Upper lobe of left lung (tissue), 6 donors: ENCODE data around the gene RALA. TPM values are rescaled to one million over a fixed set of nuclear protein-coding genes. Genes with fewer than 3 reads are reported as not detected.
A peak's percentile ranks its signal among the peaks of the same experiment; 100 is the strongest.
"Not testable (repeated sequence)": the region's sequence is repeated elsewhere in the genome, so short reads cannot be mapped to it uniquely, and the experiment has no call there.

Experiments
- ATAC-seq, 2 donors: fragments of 200-7000 bp; cut with Tn5 transposase; one replicate each; pipeline ENCODE4 v1.9.1; 2022; ENCODE audit warnings: mild to moderate bottlenecking in 2 of 2, moderate library complexity in 2 of 2; ENCODE audit not compliant: low FRiP score in 2 of 2
- DNase-seq, 2 donors: peaks; one replicate each; pipeline ENCODE4 v3.0.0-alpha.2; 2019 to 2020
- H3K27ac ChIP-seq, 4 donors: fragments of 200-600 bp; sonication (generic); one replicate each; pipeline ENCODE4 v1.5.1; 2016 to 2019
- H3K27me3 ChIP-seq, 4 donors: fragments of 200-600 bp; sonication (generic); one replicate each; pipeline ENCODE4 v1.5.1; 2017 to 2019
- H3K36me3 ChIP-seq, 4 donors: fragments of 200-600 bp; sonication (generic); one replicate each; pipeline ENCODE4 v1.5.1; 2016 to 2019
- H3K4me1 ChIP-seq, 4 donors: fragments of 200-600 bp; sonication (generic); one replicate each; pipeline ENCODE4 v1.5.1; 2018 to 2019
- H3K4me3 ChIP-seq, 4 donors: fragments of 200-600 bp; sonication (generic); one replicate each; pipeline ENCODE4 v1.5.1; 2017 to 2019; ENCODE audit warnings: mild to moderate bottlenecking in 2 of 4, moderate library complexity in 1 of 4
- H3K9me3 ChIP-seq, 4 donors: fragments of 200-600 bp; sonication (generic); one replicate each; pipeline ENCODE4 v1.5.1; 2018 to 2019
- CTCF ChIP-seq, 6 experiments: fragments of 450-650 bp in 4 of 6; fragments of 200-600 bp in 2 of 6; sonication (generic) in 2 of 6; IDR thresholded peaks; one replicate each; pipeline ENCODE4 v1.5.1; 2016 to 2019; ENCODE audit warnings: antibody characterized with exemption in 6 of 6
- EP300 ChIP-seq, 4 donors: sonication (generic); formaldehyde crosslinking; IDR thresholded peaks; one replicate each; pipeline ENCODE4 v1.5.1; 2017; ENCODE audit warnings: antibody characterized with exemption in 4 of 4, control low read depth in 2 of 4
- POLR2A ChIP-seq, 4 donors: fragments of 450-650 bp; IDR thresholded peaks; one replicate each; pipeline ENCODE4 v1.5.1; 2016 to 2017; ENCODE audit warnings: antibody characterized with exemption in 4 of 4, mild to moderate bottlenecking in 2 of 4
- POLR2AphosphoS5 ChIP-seq, 2 donors: sonication (generic); formaldehyde crosslinking; IDR thresholded peaks; one replicate each; pipeline ENCODE4 v1.5.1; 2017; ENCODE audit warnings: antibody characterized with exemption in 2 of 2
- whole genome bisulfite sequencing, 2 donors: methylation state at CpG; one replicate each; pipeline ENCODE4 v1.1.5; 2017 to 2018; 5-methylcytosine and 5-hydroxymethylcytosine counted together
- total RNA-seq, 6 donors: library from RNA; depleted of rRNA in 4 of 6; stranded (reverse); fragments of >200 nt in 4 of 6; gene quantifications; one replicate each; pipeline versions ENCODE4 v1.1.0 to v1.2.1, GENCODE V29; 2016 to 2021
- donor health status: DM: no; HTN: no; CAD: no; lungs with moderate emphysema.
- donor health status: DM: no; HTN: yes; CAD: no; lungs with severe emphysema.

The RALA gene
- total RNA-seq, 6 donors from 2014 or later = 7.3 to 45.1 (median 33.5) TPM

- H3K4me1 ChIP-seq = peaks cover 18 to 40% (median 36%) of the 10 kb centered on the region in 4 donors
- H3K4me3 ChIP-seq = no peak overlapping the region
- H3K27me3 ChIP-seq = no peaks in the 10 kb centered on the region
- ATAC-seq = peak in 1 of 2 donors; percentile 46
- peak overlapping the region in 2 of 4 donors; percentile 4 to 69 for H3K27ac ChIP-seq
- peaks cover 0 to 10% (median 0%) of the 10 kb centered on the region in 4 donors for H3K36me3 ChIP-seq
- TF ChIP-seq POLR2A (IDR thresholded peaks at IDR 0.05) (no peak), EP300 (IDR thresholded peaks at IDR 0.05) (no peak), POLR2AphosphoS5 (IDR thresholded peaks at IDR 0.05) (no peak), CTCF (IDR thresholded peaks at IDR 0.05) (no peak)
- no peak for DNase-seq
- 38 to 47% methylated on average over 2 of the region's 2 CpGs for WGBS, 2 donors
- H3K9me3 ChIP-seq = no peaks in the 10 kb centered on the region
Observed at GRCh38 chr7:39683216-39683845, 60.0 kb downstream of the RALA start.

DNA sequence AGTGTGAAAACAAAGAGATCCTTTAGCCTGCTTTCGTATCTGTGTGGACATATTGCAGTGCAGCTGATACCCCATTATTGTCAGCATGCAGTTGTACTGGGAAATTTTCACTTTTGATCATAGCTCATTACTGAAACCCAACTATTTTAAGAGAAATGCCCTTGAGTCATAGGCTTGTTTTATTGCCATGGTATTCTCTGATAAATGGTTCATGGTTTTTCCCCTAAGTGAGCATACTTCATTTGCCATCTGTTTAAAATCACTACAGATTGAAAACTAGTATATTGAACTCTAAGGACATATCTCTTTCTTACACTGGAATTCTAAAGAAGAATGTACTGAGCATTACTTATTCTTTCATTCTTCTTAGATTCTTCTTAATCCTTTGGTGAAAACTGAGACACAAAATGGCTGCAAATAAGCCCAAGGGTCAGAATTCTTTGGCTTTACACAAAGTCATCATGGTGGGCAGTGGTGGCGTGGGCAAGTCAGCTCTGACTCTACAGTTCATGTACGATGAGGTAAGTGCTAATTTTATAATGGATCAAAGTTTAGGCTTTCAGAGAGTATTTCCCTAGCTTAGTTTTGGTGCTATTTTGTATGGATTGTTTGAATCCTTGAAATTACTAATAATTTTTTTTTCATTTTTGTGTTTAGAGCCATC lies 63.0 kb downstream of the RALA start:
- peaks cover 0 to 24% (median 1%) of the 10 kb centered on the region in 4 donors for H3K36me3 ChIP-seq
- DNase-seq (no peak), ATAC-seq (no peak)
- no peak overlapping the region for H3K27ac ChIP-seq
- TF ChIP-seq POLR2A (IDR thresholded peaks at IDR 0.05) (no peak), POLR2AphosphoS5 (IDR thresholded peaks at IDR 0.05) (no peak), CTCF (IDR thresholded peaks at IDR 0.05) (no peak), EP300 (IDR thresholded peaks at IDR 0.05) (no peak)
- H3K27me3 ChIP-seq = no peaks in the 10 kb centered on the region
- 86 to 89% methylated on average over 3 of the region's 3 CpGs for WGBS, 2 donors
- H3K9me3 ChIP-seq = no peaks in the 10 kb centered on the region
- H3K4me3 ChIP-seq = no peak overlapping the region
- H3K4me1 ChIP-seq = peaks cover 18 to 31% (median 29%) of the 10 kb centered on the region in 4 donors

GRCh38 chr7:39688611-39689480 lies 65.5 kb downstream of the RALA start:
- no peak overlapping the region for H3K27ac ChIP-seq
- H3K4me3 ChIP-seq = no peak overlapping the region
- ATAC-seq (no peak), DNase-seq (no peak)
- 83 to 88% methylated on average over 9 of the region's 9 CpGs for WGBS, 2 donors
- peaks cover 5 to 14% (median 11%) of the 10 kb centered on the region in 4 donors for H3K4me1 ChIP-seq
- no peaks in the 10 kb centered on the region for H3K27me3 ChIP-seq
- no peak for TF ChIP-seq CTCF (IDR thresholded peaks at IDR 0.05)
- no peaks in the 10 kb centered on the region for H3K9me3 ChIP-seq
- peaks cover 0 to 35% (median 9%) of the 10 kb centered on the region in 4 donors for H3K36me3 ChIP-seq

GRCh38 chr7:39691821-39692220 lies 68.4 kb downstream of the RALA start:
- ATAC-seq = no peak
- Histone ChIP-seq H3K27ac (no peak overlapping the region), H3K4me3 (no peak overlapping the region), H3K4me1 (peaks cover 0 to 8% (median 0%) of the 10 kb centered on the region in 4 donors), H3K9me3 (no peaks in the 10 kb centered on the region), H3K27me3 (no peaks in the 10 kb centered on the region), H3K36me3 (peaks cover 2 to 44% (median 9%) of the 10 kb centered on the region in 4 donors)
- DNase-seq = no peak
- WGBS, 2 donors = 84% methylated on average over 2 of the region's 2 CpGs
- TF ChIP-seq CTCF (IDR thresholded peaks at IDR 0.05) (no peak), EP300 (IDR thresholded peaks at IDR 0.05) (no peak), POLR2AphosphoS5 (IDR thresholded peaks at IDR 0.05) (no peak), POLR2A (IDR thresholded peaks at IDR 0.05) (no peak)

- ATAC-seq, H3K9me3 ChIP-seq, DNase-seq, H3K27me3 ChIP-seq, H3K27ac ChIP-seq, H3K4me3 ChIP-seq, H3K4me1 ChIP-seq: not testable (repeated sequence)
- WGBS, 2 donors = 97 to 98% methylated on average over 4 of the region's 4 CpGs
- H3K36me3 ChIP-seq = peaks cover 3 to 49% (median 17%) of the 10 kb centered on the region in 4 donors
Observed at GRCh38 chr7:39693086-39693485, 69.7 kb downstream of the RALA start.
